ENCODE results near the gene L3MBTL1.

Gene L3MBTL1

GRCh38 chr20:43520074-43520630, 12.7 kb downstream of the L3MBTL1 start:
- no peak overlapping the region for H3K9ac ChIP-seq (ENCODE audit: low read depth in 1 of 2, low read length in 2 of 2)

DNA sequence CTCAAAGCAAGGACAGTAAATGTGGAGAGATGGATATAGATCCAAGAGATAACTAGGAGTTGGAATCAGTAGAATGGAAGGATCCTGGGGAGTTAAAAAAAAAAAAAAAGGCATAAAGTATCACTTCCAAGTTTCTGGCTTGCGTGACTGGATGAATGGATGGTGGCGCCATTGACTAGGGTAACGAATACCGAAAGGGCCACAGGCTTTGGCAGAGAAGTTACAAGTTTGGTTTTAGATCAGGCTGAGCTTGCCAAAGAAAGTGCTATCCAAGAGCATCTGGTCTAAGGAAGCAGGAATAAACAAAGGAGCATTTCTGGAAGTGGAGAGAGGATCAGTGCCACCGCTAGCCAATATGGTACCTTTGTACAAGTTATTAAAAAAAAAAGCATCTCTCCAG, 17.5 kb downstream of the L3MBTL1 start:
- H3K4me1 ChIP-seq (ENCODE audit: control insufficient read depth in 2 of 2, insufficient read depth in 2 of 2, low read length in 2 of 2): no peaks in the 10 kb centered on the region
- H3K36me3 ChIP-seq (ENCODE audit: control insufficient read depth in 2 of 2, insufficient read depth in 2 of 2, low read length in 2 of 2): no peaks in the 10 kb centered on the region
- no peak overlapping the region for H3K27ac ChIP-seq (ENCODE audit: low read depth in 2 of 2, low read length in 2 of 2)
- H3K9ac ChIP-seq (ENCODE audit: low read depth in 1 of 2, low read length in 2 of 2): no peak overlapping the region
- H3K4me3 ChIP-seq (ENCODE audit: low read length in 2 of 2): no peak overlapping the region
- no peaks in the 10 kb centered on the region for H3K27me3 ChIP-seq (ENCODE audit: control insufficient read depth in 2 of 2, insufficient read depth in 2 of 2, low read length in 2 of 2)
- H3K9me3 ChIP-seq (ENCODE audit: control insufficient read depth in 2 of 2, low read length in 2 of 2): no peaks in the 10 kb centered on the region

More at GRCh38 chr20:43520074-43520630, 12.7 kb downstream of the L3MBTL1 start:
- no peaks in the 10 kb centered on the region for H3K36me3 ChIP-seq (ENCODE audit: control insufficient read depth in 2 of 2, insufficient read depth in 2 of 2, low read length in 2 of 2)
- no peaks in the 10 kb centered on the region for H3K27me3 ChIP-seq (ENCODE audit: control insufficient read depth in 2 of 2, insufficient read depth in 2 of 2, low read length in 2 of 2)
- peaks cover 0 to 3% of the 10 kb centered on the region in 2 donors for H3K4me1 ChIP-seq (ENCODE audit: control insufficient read depth in 2 of 2, insufficient read depth in 2 of 2, low read length in 2 of 2)
- H3K4me3 ChIP-seq (ENCODE audit: low read length in 2 of 2): no peak overlapping the region
- H3K9me3 ChIP-seq (ENCODE audit: control insufficient read depth in 2 of 2, low read length in 2 of 2): no peaks in the 10 kb centered on the region
- no peak overlapping the region for H3K27ac ChIP-seq (ENCODE audit: low read depth in 2 of 2, low read length in 2 of 2)

GRCh38 chr20:43528258-43528875, 20.9 kb downstream of the L3MBTL1 start:
- Histone ChIP-seq H3K9me3 (ENCODE audit: control insufficient read depth in 2 of 2, low read length in 2 of 2) (no peaks in the 10 kb centered on the region), H3K27ac (ENCODE audit: low read depth in 2 of 2, low read length in 2 of 2) (no peak overlapping the region), H3K4me1 (ENCODE audit: control insufficient read depth in 2 of 2, insufficient read depth in 2 of 2, low read length in 2 of 2) (no peaks in the 10 kb centered on the region), H3K36me3 (ENCODE audit: control insufficient read depth in 2 of 2, insufficient read depth in 2 of 2, low read length in 2 of 2) (no peaks in the 10 kb centered on the region), H3K27me3 (ENCODE audit: control insufficient read depth in 2 of 2, insufficient read depth in 2 of 2, low read length in 2 of 2) (no peaks in the 10 kb centered on the region), H3K4me3 (ENCODE audit: low read length in 2 of 2) (no peak overlapping the region), H3K9ac (ENCODE audit: low read depth in 1 of 2, low read length in 2 of 2) (no peak overlapping the region)

DNA sequence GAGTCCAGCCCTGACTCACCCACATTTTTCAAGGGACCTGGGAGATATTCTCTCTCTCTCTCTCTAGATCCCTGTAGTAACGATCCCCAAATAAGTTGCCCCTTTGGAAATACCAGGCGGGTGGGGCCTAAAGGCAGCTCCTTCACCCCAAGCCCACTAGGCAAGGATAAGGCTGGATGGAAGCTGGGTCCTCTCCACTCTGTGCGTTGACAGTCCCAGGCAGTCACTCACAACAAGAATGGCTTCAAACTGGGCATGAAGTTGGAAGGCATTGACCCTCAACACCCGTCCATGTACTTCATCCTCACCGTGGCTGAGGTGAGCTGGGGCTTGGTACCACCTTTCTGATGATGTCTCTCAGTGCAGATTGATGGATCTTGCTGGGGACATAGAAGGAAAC, 21.6 kb downstream of the L3MBTL1 start:
- H3K27me3 ChIP-seq (ENCODE audit: control insufficient read depth in 2 of 2, insufficient read depth in 2 of 2, low read length in 2 of 2): no peaks in the 10 kb centered on the region
- no peaks in the 10 kb centered on the region for H3K9me3 ChIP-seq (ENCODE audit: control insufficient read depth in 2 of 2, low read length in 2 of 2)
- no peak overlapping the region for H3K9ac ChIP-seq (ENCODE audit: low read depth in 1 of 2, low read length in 2 of 2)
- no peak overlapping the region for H3K4me3 ChIP-seq (ENCODE audit: low read length in 2 of 2)
- no peaks in the 10 kb centered on the region for H3K4me1 ChIP-seq (ENCODE audit: control insufficient read depth in 2 of 2, insufficient read depth in 2 of 2, low read length in 2 of 2)
- no peaks in the 10 kb centered on the region for H3K36me3 ChIP-seq (ENCODE audit: control insufficient read depth in 2 of 2, insufficient read depth in 2 of 2, low read length in 2 of 2)
- no peak overlapping the region for H3K27ac ChIP-seq (ENCODE audit: low read depth in 2 of 2, low read length in 2 of 2)

- Histone ChIP-seq H3K4me3 (ENCODE audit: low read length in 2 of 2) (no peak overlapping the region), H3K27me3 (ENCODE audit: control insufficient read depth in 2 of 2, insufficient read depth in 2 of 2, low read length in 2 of 2) (no peaks in the 10 kb centered on the region), H3K36me3 (ENCODE audit: control insufficient read depth in 2 of 2, insufficient read depth in 2 of 2, low read length in 2 of 2) (no peaks in the 10 kb centered on the region), H3K9me3 (ENCODE audit: control insufficient read depth in 2 of 2, low read length in 2 of 2) (no peaks in the 10 kb centered on the region), H3K4me1 (ENCODE audit: control insufficient read depth in 2 of 2, insufficient read depth in 2 of 2, low read length in 2 of 2) (no peaks in the 10 kb centered on the region), H3K9ac (ENCODE audit: low read depth in 1 of 2, low read length in 2 of 2) (no peak overlapping the region), H3K27ac (ENCODE audit: low read depth in 2 of 2, low read length in 2 of 2) (no peak overlapping the region)
Measured at GRCh38 chr20:43529457-43530153, 22.1 kb downstream of the L3MBTL1 start.

DNA sequence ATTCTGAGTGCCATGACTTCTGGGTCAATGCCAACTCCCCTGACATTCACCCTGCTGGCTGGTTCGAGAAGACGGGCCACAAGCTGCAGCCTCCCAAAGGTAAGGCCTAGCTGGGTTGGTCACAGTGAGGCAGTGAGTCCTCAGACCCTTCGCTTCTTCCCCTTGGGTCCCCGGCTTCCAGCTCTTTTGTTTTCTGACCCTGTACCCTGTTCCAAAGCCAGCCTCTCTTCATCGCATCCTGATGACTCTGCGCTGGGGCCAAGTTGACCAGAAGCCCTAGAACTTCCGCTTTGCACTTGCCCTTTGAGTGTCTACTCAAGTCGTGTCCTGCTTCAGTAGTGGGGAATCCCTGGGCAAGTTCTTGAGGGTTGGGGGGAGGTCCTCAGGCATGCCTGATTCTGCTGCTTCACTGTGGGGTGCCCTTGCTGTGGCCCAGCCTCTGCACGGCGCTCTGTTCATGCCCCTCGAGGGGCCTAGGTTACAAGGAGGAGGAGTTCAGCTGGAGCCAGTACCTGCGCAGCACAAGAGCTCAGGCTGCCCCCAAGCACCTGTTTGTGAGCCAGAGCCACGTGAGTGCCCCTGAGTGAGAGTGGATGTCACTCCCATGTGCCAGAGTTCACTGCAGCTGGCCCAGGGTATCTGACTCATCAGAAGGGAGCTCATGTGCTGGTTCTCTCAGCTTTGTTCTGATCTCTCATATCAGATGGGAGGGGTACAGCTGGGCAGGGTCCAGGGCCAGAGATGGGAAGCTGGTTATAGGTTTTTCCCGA, 23.0 kb downstream of the L3MBTL1 start:
- Histone ChIP-seq H3K4me3 (ENCODE audit: low read length in 2 of 2) (no peak overlapping the region), H3K27ac (ENCODE audit: low read depth in 2 of 2, low read length in 2 of 2) (no peak overlapping the region), H3K9ac (ENCODE audit: low read depth in 1 of 2, low read length in 2 of 2) (no peak overlapping the region), H3K36me3 (ENCODE audit: control insufficient read depth in 2 of 2, insufficient read depth in 2 of 2, low read length in 2 of 2) (no peaks in the 10 kb centered on the region), H3K27me3 (ENCODE audit: control insufficient read depth in 2 of 2, insufficient read depth in 2 of 2, low read length in 2 of 2) (no peaks in the 10 kb centered on the region), H3K4me1 (ENCODE audit: control insufficient read depth in 2 of 2, insufficient read depth in 2 of 2, low read length in 2 of 2) (no peaks in the 10 kb centered on the region), H3K9me3 (ENCODE audit: control insufficient read depth in 2 of 2, low read length in 2 of 2) (no peaks in the 10 kb centered on the region)

- Histone ChIP-seq H3K4me3 (ENCODE audit: low read length in 2 of 2) (no peak overlapping the region), H3K36me3 (ENCODE audit: control insufficient read depth in 2 of 2, insufficient read depth in 2 of 2, low read length in 2 of 2) (no peaks in the 10 kb centered on the region), H3K4me1 (ENCODE audit: control insufficient read depth in 2 of 2, insufficient read depth in 2 of 2, low read length in 2 of 2) (no peaks in the 10 kb centered on the region), H3K27ac (ENCODE audit: low read depth in 2 of 2, low read length in 2 of 2) (no peak overlapping the region), H3K9ac (ENCODE audit: low read depth in 1 of 2, low read length in 2 of 2) (no peak overlapping the region), H3K27me3 (ENCODE audit: control insufficient read depth in 2 of 2, insufficient read depth in 2 of 2, low read length in 2 of 2) (no peaks in the 10 kb centered on the region), H3K9me3 (ENCODE audit: control insufficient read depth in 2 of 2, low read length in 2 of 2) (no peaks in the 10 kb centered on the region)
Measured at GRCh38 chr20:43531091-43531443, 23.6 kb downstream of the L3MBTL1 start.

DNA sequence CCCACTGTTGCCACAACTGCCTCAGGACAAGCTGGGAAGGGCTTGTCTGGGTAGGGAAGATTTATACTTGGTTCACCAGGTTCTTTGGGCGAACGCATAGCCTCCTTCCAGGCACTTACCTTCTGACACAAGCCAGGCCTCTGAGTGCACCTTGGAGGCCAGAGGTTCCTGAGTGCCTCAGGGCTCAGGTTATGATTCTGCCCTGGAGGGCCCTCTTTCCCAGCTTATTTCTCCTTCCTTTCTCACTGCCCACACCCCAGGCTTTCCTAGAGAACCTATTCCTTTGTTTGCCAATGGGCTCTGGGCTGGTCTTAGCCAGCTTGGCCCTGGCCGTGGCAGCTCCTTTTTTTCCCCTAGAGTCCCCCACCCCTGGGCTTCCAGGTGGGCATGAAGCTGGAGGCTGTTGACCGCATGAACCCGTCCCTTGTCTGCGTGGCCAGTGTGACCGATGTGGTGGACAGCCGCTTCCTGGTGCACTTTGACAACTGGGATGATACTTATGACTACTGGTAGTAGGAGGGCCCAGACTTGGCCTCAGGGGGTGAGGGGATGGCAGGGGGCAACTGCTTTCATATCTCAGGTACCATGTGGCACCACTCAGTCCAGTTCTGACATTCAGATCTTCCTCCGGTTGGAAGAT, 25.0 kb downstream of the L3MBTL1 start:
- Histone ChIP-seq H3K4me3 (ENCODE audit: low read length in 2 of 2) (no peak overlapping the region), H3K27me3 (ENCODE audit: control insufficient read depth in 2 of 2, insufficient read depth in 2 of 2, low read length in 2 of 2) (no peaks in the 10 kb centered on the region), H3K9me3 (ENCODE audit: control insufficient read depth in 2 of 2, low read length in 2 of 2) (no peaks in the 10 kb centered on the region), H3K27ac (ENCODE audit: low read depth in 2 of 2, low read length in 2 of 2) (no peak overlapping the region), H3K36me3 (ENCODE audit: control insufficient read depth in 2 of 2, insufficient read depth in 2 of 2, low read length in 2 of 2) (no peaks in the 10 kb centered on the region), H3K9ac (ENCODE audit: low read depth in 1 of 2, low read length in 2 of 2) (no peak overlapping the region), H3K4me1 (ENCODE audit: control insufficient read depth in 2 of 2, insufficient read depth in 2 of 2, low read length in 2 of 2) (no peaks in the 10 kb centered on the region)

DNA sequence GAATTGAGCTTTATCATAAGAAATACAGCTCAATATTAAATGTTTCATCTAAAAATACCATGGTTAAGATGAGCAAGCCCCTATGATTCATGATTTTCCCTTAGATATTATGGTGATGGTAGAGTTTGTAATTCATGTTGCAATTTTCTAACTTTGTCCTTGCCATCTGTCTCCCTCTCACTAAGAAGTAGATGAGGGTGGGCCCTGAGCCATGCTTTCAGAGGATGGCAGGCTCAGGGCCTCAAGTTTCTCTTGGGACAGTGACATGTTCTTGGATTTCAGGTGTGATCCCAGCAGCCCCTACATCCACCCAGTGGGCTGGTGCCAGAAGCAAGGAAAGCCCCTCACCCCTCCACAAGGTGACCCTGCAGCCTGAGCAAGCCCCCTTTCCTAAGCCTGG, 25.6 kb downstream of the L3MBTL1 start:
- Histone ChIP-seq H3K9me3 (ENCODE audit: control insufficient read depth in 2 of 2, low read length in 2 of 2) (no peaks in the 10 kb centered on the region), H3K4me3 (ENCODE audit: low read length in 2 of 2) (no peak overlapping the region), H3K36me3 (ENCODE audit: control insufficient read depth in 2 of 2, insufficient read depth in 2 of 2, low read length in 2 of 2) (no peaks in the 10 kb centered on the region), H3K4me1 (ENCODE audit: control insufficient read depth in 2 of 2, insufficient read depth in 2 of 2, low read length in 2 of 2) (no peaks in the 10 kb centered on the region), H3K9ac (ENCODE audit: low read depth in 1 of 2, low read length in 2 of 2) (no peak overlapping the region), H3K27me3 (ENCODE audit: control insufficient read depth in 2 of 2, insufficient read depth in 2 of 2, low read length in 2 of 2) (no peaks in the 10 kb centered on the region), H3K27ac (ENCODE audit: low read depth in 2 of 2, low read length in 2 of 2) (no peak overlapping the region)

GRCh38 chr20:43534016-43534415, 26.5 kb downstream of the L3MBTL1 start:
- H3K4me3 ChIP-seq (ENCODE audit: low read length in 2 of 2): no peak overlapping the region
- H3K9ac ChIP-seq (ENCODE audit: low read depth in 1 of 2, low read length in 2 of 2): no peak overlapping the region
- H3K27ac ChIP-seq (ENCODE audit: low read depth in 2 of 2, low read length in 2 of 2): no peak overlapping the region
- H3K36me3 ChIP-seq (ENCODE audit: control insufficient read depth in 2 of 2, insufficient read depth in 2 of 2, low read length in 2 of 2): no peaks in the 10 kb centered on the region
- no peaks in the 10 kb centered on the region for H3K4me1 ChIP-seq (ENCODE audit: control insufficient read depth in 2 of 2, insufficient read depth in 2 of 2, low read length in 2 of 2)
- no peaks in the 10 kb centered on the region for H3K9me3 ChIP-seq (ENCODE audit: control insufficient read depth in 2 of 2, low read length in 2 of 2)
- H3K27me3 ChIP-seq (ENCODE audit: control insufficient read depth in 2 of 2, insufficient read depth in 2 of 2, low read length in 2 of 2): no peaks in the 10 kb centered on the region
